ENCODE measurements around the gene MOBP.

MOBP gene

DNA sequence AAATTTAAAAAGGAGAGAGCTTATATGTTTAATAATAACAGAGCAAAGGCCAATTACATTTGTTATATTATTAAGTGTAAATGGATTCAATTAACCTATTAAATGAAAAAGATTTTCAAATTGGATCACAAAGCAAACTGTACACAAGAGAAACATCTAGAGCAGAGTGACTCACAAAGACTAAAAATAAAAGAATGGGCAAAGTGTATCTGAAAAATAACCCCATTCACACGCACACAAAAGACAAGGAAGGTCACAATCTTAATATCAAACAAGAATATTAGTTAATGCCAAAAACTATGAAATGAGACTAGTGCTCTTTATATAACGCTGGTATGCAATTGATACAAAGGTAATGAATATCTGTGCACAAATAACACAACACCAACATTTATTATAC is 65.7 kb downstream of the MOBP start:
- no peak for DNase-seq

DNA sequence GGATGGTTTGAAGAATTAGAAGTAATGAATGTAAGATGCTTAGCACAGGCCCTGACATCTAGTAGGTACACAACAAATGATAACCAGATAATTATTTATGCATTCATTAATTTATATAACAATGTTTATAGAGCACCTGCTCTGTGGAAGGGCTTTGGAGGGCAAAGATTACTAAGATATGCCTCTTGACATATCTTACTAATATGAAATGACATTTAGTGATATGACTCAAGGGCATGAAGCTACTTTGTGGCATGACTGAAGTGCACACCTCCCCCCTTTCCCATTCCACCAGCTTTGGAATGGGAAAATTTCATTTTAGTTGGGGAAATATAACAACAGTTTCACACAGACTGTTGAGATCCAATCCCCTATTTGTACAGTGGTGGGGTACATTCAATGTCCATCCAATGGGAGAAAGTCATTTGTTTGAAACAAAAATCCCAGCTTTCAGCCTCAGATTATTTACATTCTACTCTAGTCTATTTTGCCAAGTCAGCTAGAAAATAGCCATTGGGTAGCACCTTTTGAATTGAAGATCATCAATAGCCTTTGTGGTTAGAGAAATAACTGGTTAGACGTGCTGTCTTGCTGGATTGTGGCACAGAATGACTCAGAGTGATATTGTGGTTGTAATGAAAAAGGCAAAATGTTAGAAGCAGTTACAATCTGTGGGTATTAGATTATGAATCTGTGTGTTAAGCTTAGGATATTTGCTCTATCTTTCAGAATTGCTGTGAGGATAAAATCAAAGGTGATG is 72.9 kb downstream of the MOBP start:
- no peak for DNase-seq

DNA sequence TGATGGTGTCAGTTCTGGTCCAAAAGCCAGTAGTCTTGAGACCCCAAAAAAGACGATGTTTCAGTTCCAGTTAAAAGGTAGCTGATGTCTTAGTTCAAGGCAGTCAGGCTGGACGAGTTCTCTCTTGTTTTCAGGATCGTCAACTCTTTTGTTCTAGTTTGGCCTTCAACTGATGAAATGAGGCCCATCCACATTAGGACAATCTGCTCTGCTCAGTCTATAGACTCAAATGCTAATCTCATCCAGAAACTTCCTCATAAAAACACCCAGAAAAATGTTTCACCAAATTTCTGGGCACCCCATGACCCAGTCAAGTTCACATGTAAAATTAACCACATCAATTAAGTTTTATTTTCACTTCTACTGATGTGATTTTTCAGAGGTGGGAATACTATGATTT is 74.0 kb downstream of the MOBP start:
- no peak for DNase-seq

- no peak for DNase-seq
Measured at GRCh38 chr3:39541917-39542329, 74.4 kb downstream of the MOBP start.

DNA sequence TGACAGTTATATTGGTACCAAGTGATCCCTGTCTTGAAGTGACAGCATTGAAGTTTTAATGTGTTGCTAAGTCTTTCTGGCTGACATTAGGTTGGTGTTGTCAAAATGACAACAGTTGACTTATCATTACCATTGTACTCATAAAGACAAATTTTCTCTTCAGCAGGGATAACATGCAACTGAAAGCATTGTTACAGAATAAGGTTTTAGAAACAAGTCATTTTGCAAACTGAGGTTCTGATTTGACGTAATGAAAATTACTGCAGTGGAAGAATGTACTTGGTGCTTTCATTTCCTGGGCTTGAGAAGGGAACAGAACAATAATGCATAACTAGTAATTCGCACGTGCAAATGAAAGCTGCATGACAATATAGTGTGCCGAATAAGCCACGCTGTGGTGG is 75.1 kb downstream of the MOBP start:
- DNase-seq, result no peak

- no peak for DNase-seq
Measured at GRCh38 chr3:39548282-39548681, 80.8 kb downstream of the MOBP start.

DNA sequence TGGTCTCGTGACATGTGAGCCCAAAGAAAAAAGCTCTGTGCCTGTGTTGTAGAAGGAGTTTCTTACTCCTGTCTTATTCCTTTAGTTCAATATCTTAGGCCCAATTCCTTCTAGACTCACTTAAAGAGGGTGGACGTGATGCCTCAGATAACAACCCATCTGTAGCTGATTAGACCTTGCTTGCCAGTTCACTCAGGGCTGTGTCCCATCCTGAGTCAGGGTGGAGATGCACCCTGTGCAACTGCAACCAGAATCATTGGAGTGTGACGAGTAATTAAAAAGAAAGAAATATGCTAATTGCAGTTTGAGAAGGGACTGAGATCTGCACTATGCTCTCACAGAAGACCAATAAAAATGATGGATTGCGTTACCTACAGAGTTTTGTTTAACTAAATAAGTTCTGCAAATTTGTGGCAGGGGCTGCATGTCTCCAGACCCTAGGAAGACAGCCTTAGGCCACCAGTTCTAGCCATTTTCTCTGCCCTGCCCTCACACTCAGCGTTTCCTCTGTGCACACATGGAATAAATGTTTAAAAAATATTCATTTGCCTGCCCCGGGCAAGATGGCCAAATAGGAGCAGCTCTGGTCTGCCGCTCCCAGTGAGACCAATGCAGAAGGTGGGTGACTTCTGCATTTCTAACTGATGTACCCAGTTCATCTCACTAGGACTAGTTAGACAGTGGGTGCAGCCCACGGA is 83.0 kb downstream of the MOBP start:
- DNase-seq, result no peak

Data from amygdala (tissue), 56 donors.